ENCODE results near the gene BTG2.

BTG2 gene

GRCh38 chr1:203276916-203277545, 28.3 kb upstream of the BTG2 start:
- DNase-seq = no peak

GRCh38 chr1:203278082-203278884, 27.0 kb upstream of the BTG2 start:
- no peak for DNase-seq

GRCh38 chr1:203278885-203279406, 26.4 kb upstream of the BTG2 start:
- no peak for DNase-seq

- DNase-seq = no peak
Observed at GRCh38 chr1:203280061-203280460, 25.3 kb upstream of the BTG2 start.

- no peak for DNase-seq
Observed at GRCh38 chr1:203281033-203281432, 24.3 kb upstream of the BTG2 start.

- DNase-seq = no peak
Observed at GRCh38 chr1:203281851-203282661, 23.3 kb upstream of the BTG2 start.

- no peak for DNase-seq
Observed at GRCh38 chr1:203282720-203283542, 22.4 kb upstream of the BTG2 start.

- DNase-seq = no peak
Observed at GRCh38 chr1:203283597-203283996, 21.7 kb upstream of the BTG2 start.

- no peak for DNase-seq
Observed at GRCh38 chr1:203284411-203285123, 20.8 kb upstream of the BTG2 start.

- no peak for DNase-seq
Observed at GRCh38 chr1:203286161-203286984, 18.9 kb upstream of the BTG2 start.

GRCh38 chr1:203287109-203287893, 18.0 kb upstream of the BTG2 start:
- DNase-seq = peak; percentile 67

- DNase-seq = no peak
Observed at GRCh38 chr1:203287898-203288297, 17.4 kb upstream of the BTG2 start.

- DNase-seq = no peak
Observed at GRCh38 chr1:203288400-203288799, 16.9 kb upstream of the BTG2 start.

GRCh38 chr1:203289281-203289981, 15.9 kb upstream of the BTG2 start:
- DNase-seq = peak; percentile 63

- no peak for DNase-seq
Observed at GRCh38 chr1:203289982-203290260, 15.4 kb upstream of the BTG2 start.

- DNase-seq = peak; percentile 42
Observed at GRCh38 chr1:203290261-203291089, 14.8 kb upstream of the BTG2 start.

- DNase-seq = no peak
Observed at GRCh38 chr1:203291201-203292096, 13.9 kb upstream of the BTG2 start.

GRCh38 chr1:203295796-203296195, 9.5 kb upstream of the BTG2 start:
- no peak for DNase-seq
